ENCODE measurements around the gene SMIM41.

- TF ChIP-seq, protein P1, sequence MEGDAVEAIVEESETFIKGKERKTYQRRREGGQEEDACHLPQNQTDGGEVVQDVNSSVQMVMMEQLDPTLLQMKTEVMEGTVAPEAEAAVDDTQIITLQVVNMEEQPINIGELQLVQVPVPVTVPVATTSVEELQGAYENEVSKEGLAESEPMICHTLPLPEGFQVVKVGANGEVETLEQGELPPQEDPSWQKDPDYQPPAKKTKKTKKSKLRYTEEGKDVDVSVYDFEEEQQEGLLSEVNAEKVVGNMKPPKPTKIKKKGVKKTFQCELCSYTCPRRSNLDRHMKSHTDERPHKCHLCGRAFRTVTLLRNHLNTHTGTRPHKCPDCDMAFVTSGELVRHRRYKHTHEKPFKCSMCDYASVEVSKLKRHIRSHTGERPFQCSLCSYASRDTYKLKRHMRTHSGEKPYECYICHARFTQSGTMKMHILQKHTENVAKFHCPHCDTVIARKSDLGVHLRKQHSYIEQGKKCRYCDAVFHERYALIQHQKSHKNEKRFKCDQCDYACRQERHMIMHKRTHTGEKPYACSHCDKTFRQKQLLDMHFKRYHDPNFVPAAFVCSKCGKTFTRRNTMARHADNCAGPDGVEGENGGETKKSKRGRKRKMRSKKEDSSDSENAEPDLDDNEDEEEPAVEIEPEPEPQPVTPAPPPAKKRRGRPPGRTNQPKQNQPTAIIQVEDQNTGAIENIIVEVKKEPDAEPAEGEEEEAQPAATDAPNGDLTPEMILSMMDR (IDR thresholded peaks at IDR 0.05) = no peak
- TF ChIP-seq EP300 (IDR thresholded peaks at IDR 0.05) = no peak
Measured at GRCh38 chr12:52086366-52086765, 6.9 kb downstream of the SMIM41 start.

All from gastroesophageal sphincter (tissue), 3 donors.